CD14-positive monocyte (primary cell): Measurements from ENCODE around the gene SLC12A8. TPM values are rescaled to one million over a fixed set of nuclear protein-coding genes. Genes with fewer than 3 reads are reported as not detected.

ENCODE experiments used
- DNase-seq, 3 donors: peaks; one replicate each; pipeline ENCODE4 v3.0.0-alpha.2; 2011 to 2022
- H2AFZ ChIP-seq: 2 replicates; pipeline ENCODE4 v1.6.0; 2012; ENCODE audit warnings: mild to moderate bottlenecking, low read depth, low read length, inconsistent platforms; ENCODE audit not compliant: insufficient read depth, poor library complexity, severe bottlenecking
- H3K27ac ChIP-seq, 2 donors: 1 replicate in 1 of 2; 2 replicates in 1 of 2; pipeline ENCODE4 v1.5.1; 2012 to 2013; ENCODE audit warnings: low read length in 2 of 2, control low read depth in 1 of 2, inconsistent platforms in 1 of 2, low read depth in 1 of 2, mild to moderate bottlenecking in 1 of 2
- H3K27me3 ChIP-seq, 2 donors: one replicate each; pipeline versions ENCODE4 v1.6.0 to v1.6.1; 2011 to 2013; ENCODE audit warnings: low read length in 2 of 2; ENCODE audit not compliant: control insufficient read depth in 2 of 2, insufficient read depth in 2 of 2
- H3K36me3 ChIP-seq, 2 donors: replicated peaks in 1 of 2; 1 replicate in 1 of 2; 2 replicates in 1 of 2; pipeline versions ENCODE4 v1.5.1 to v1.6.1; 2012 to 2013; ENCODE audit warnings: low read length in 2 of 2, control low read depth in 1 of 2, inconsistent platforms in 1 of 2, mild to moderate bottlenecking in 1 of 2; ENCODE audit not compliant: insufficient read depth in 2 of 2, control insufficient read depth in 1 of 2
- H3K4me1 ChIP-seq, 2 donors: 1 replicate in 1 of 2; 2 replicates in 1 of 2; pipeline versions ENCODE4 v1.5.1 to v1.6.1; 2012 to 2013; ENCODE audit warnings: low read length in 2 of 2, control low read depth in 1 of 2, inconsistent platforms in 1 of 2, mild to moderate bottlenecking in 1 of 2, moderate library complexity in 1 of 2; ENCODE audit not compliant: insufficient read depth in 2 of 2, control insufficient read depth in 1 of 2
- H3K4me2 ChIP-seq: replicated peaks from 2 replicates; pipeline ENCODE3; 2012; ENCODE audit warnings: low read length, moderate library complexity, mild to moderate bottlenecking; ENCODE audit not compliant: poor library complexity, severe bottlenecking; ENCODE audit errors: extremely low read depth
- H3K4me3 ChIP-seq, 3 experiments: fragments of 200-600 bp in 1 of 3; sonication (generic) in 1 of 3; replicated peaks in 1 of 3; 1 replicate in 2 of 3; 2 replicates in 1 of 3; pipeline ENCODE4 v1.5.1; 2011 to 2013; ENCODE audit warnings: low read length in 3 of 3, mild to moderate bottlenecking in 3 of 3, control low read depth in 2 of 3, low read depth in 2 of 3, inconsistent platforms in 1 of 3, moderate library complexity in 1 of 3
- H3K79me2 ChIP-seq: 2 replicates; pipeline ENCODE4 v1.6.0; 2012; ENCODE audit warnings: mild to moderate bottlenecking, control low read depth, inconsistent platforms, low read length, moderate library complexity; ENCODE audit not compliant: insufficient read depth
- H3K9ac ChIP-seq: 2 replicates; pipeline ENCODE4 v1.6.0; 2017; ENCODE audit warnings: low read length, mild to moderate bottlenecking; ENCODE audit not compliant: insufficient read depth, poor library complexity, severe bottlenecking
- H3K9me3 ChIP-seq, 2 donors: replicated peaks in 1 of 2; 1 replicate in 1 of 2; 2 replicates in 1 of 2; pipeline versions ENCODE4 v1.5.1 to v1.6.1; 2012 to 2013; ENCODE audit warnings: low read length in 2 of 2, control low read depth in 1 of 2; ENCODE audit not compliant: control insufficient read depth in 1 of 2, insufficient read depth in 1 of 2
- H4K20me1 ChIP-seq: 2 replicates; pipeline ENCODE4 v1.6.0; 2012; ENCODE audit warnings: mild to moderate bottlenecking, low read length, control low read depth, moderate library complexity; ENCODE audit not compliant: insufficient read depth
- H3K27ac Mint-ChIP-seq, 7 donors: one replicate each; pipeline ENCODE4 v1.8.0; 2020; ENCODE audit warnings: mild to moderate bottlenecking in 7 of 7, mixed read lengths in 7 of 7, moderate library complexity in 6 of 7, inconsistent platforms in 2 of 7
- H3K27me3 Mint-ChIP-seq, 3 donors: one replicate each; pipeline ENCODE4 v1.8.0; 2021 to 2022; ENCODE audit warnings: low read depth in 3 of 3, mild to moderate bottlenecking in 3 of 3, mixed read lengths in 3 of 3, moderate library complexity in 3 of 3, inconsistent platforms in 1 of 3
- H3K36me3 Mint-ChIP-seq, 2 donors: one replicate each; pipeline ENCODE4 v1.8.0; 2020; ENCODE audit warnings: mixed read lengths in 2 of 2, inconsistent platforms in 1 of 2, mild to moderate bottlenecking in 1 of 2
- H3K4me1 Mint-ChIP-seq: one replicate; pipeline ENCODE4 v1.8.0; 2020; ENCODE audit warnings: mild to moderate bottlenecking, mixed read lengths
- H3K4me3 Mint-ChIP-seq, 2 donors: one replicate each; pipeline ENCODE4 v1.8.0; 2020; ENCODE audit warnings: mild to moderate bottlenecking in 2 of 2, mixed read lengths in 2 of 2, moderate library complexity in 1 of 2
- H3K9me3 Mint-ChIP-seq, 7 donors: one replicate each; pipeline ENCODE4 v1.8.0; 2020 to 2022; ENCODE audit warnings: mixed read lengths in 7 of 7, mild to moderate bottlenecking in 6 of 7, moderate library complexity in 6 of 7, inconsistent platforms in 2 of 7
- WGBS: methylation state at CpG from one replicate; pipeline ENCODE4 v1.1.5; 2013; ENCODE audit warnings: missing lambda C conversion rate; ENCODE audit not compliant: insufficient coverage; 5-methylcytosine and 5-hydroxymethylcytosine counted together
- intact Hi-C, 2 donors: fragments of 100-400 bp; cut with micrococcal nuclease; formaldehyde crosslinking; loops; one replicate each; pipeline versions ENCODE4 v1.15.0 to v1.15.1; 2023
- polyA plus RNA-seq, 3 donors: library from polyadenylated mRNA; depleted of rRNA in 1 of 3; unstranded in 2 of 3; stranded (reverse) in 1 of 3; fragments of 300-500 nt in 2 of 3; fragments of >200 nt in 1 of 3; fragmentation: Illumina TruSeq in 2 of 3; gene quantifications; 1 replicate in 2 of 3; 2 replicates in 1 of 3; pipeline ENCODE4 v1.2.3, GENCODE V29; 2012 to 2021
- TF ChIP-seq, protein P1 (sequence below): fragments of 200-600 bp; IDR thresholded peaks from one replicate; pipeline ENCODE4 v1.8.0; 2022; ENCODE audit warnings: antibody characterized with exemption, mild to moderate bottlenecking

SLC12A8 gene
- polyA plus RNA-seq, 3 donors: 0.23 to 0.46 (median 0.35) TPM

DNA sequence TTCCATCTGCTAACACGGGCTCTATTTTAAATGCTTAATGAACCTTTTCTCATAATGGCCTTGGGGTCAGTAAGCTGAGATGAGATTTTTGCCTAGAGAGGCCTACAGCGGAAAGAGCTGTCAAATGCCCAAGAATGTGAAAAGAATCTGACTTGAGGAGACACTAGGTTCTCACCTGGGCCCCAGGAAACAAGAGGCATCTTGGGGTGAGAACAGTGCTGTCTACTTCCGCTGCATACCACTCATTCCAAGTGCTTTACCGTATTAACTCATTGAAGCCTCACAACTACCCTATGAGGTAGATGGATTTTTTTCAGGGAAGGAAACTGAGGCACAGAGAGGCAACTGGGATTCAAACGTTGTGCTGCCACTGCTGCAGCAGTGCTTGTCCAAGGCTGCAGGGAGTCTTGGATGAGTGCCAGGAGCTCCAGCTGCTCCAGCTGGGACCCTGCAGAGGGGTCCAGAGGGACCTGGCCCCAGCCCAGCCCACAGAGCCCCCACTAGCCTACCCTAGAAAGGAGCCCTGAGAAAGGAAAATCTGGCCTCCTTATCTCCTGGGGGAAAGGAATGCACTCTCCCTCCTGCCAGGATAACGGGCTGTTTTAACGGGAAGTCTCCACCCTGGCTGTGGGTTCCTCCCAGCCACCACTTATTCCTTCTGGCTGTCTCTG, 68.4 kb downstream of the SLC12A8 start:
- Mint-ChIP-seq H3K9me3 (no peaks in the 10 kb centered on the region), H3K4me3 (no peak overlapping the region), H3K36me3 (peaks cover 0 to 4% of the 10 kb centered on the region in 2 donors), H3K27me3 (peaks cover 0 to 2% (median 2%) of the 10 kb centered on the region in 3 donors), H3K4me1 (peaks cover 81% of the 10 kb centered on the region), H3K27ac (peak overlapping the region in 4 of 7 donors; percentile 50 to 82 (median 66))
- H2AFZ ChIP-seq: no peak overlapping the region
- intact Hi-C loops: no loop called here
- no peak overlapping the region for H3K9ac ChIP-seq
- H3K9me3 ChIP-seq: no peaks in the 10 kb centered on the region
- no peak for DNase-seq
- H3K4me1 ChIP-seq: peaks cover 81 to 83% of the 10 kb centered on the region in 2 donors
- no peak overlapping the region for H3K4me3 ChIP-seq
- H3K27me3 ChIP-seq: no peaks in the 10 kb centered on the region
- peak overlapping the region in 1 of 2 donors; percentile 96 for H3K27ac ChIP-seq
- no peaks in the 10 kb centered on the region for H4K20me1 ChIP-seq
- TF ChIP-seq, protein P1, sequence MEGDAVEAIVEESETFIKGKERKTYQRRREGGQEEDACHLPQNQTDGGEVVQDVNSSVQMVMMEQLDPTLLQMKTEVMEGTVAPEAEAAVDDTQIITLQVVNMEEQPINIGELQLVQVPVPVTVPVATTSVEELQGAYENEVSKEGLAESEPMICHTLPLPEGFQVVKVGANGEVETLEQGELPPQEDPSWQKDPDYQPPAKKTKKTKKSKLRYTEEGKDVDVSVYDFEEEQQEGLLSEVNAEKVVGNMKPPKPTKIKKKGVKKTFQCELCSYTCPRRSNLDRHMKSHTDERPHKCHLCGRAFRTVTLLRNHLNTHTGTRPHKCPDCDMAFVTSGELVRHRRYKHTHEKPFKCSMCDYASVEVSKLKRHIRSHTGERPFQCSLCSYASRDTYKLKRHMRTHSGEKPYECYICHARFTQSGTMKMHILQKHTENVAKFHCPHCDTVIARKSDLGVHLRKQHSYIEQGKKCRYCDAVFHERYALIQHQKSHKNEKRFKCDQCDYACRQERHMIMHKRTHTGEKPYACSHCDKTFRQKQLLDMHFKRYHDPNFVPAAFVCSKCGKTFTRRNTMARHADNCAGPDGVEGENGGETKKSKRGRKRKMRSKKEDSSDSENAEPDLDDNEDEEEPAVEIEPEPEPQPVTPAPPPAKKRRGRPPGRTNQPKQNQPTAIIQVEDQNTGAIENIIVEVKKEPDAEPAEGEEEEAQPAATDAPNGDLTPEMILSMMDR: no peak
- no peak overlapping the region for H3K4me2 ChIP-seq
- H3K79me2 ChIP-seq: no peaks in the 10 kb centered on the region
- 29% methylated on average over 3 of the region's 7 CpGs for WGBS
- no peaks in the 10 kb centered on the region for H3K36me3 ChIP-seq

DNA sequence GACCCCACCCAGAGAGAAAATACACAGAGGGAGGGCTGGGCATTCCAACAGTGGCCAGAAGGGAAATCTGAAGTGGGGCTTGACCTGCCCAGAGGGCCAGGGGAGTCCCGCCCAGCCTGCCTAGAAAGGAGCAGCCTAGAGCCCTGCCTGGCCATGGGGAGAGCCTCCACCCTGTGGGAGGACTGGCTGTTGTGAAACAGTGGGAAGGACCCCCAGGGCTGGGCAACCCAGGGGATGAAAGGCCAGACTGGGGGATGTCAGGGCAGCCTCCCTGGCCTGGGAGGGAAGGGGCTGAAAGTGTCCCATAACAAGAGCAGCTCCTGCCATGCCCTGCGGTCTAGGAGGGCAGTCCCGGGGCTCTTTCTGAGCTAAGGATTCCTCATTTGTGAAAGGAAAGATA, 69.0 kb downstream of the SLC12A8 start:
- Mint-ChIP-seq H3K9me3 (no peaks in the 10 kb centered on the region), H3K27me3 (peaks cover 0 to 4% (median 2%) of the 10 kb centered on the region in 3 donors), H3K27ac (peak overlapping the region; percentile 2 to 79 (median 66)), H3K4me3 (peak overlapping the region in 1 of 2 donors; percentile 39), H3K36me3 (peaks cover 0 to 4% of the 10 kb centered on the region in 2 donors), H3K4me1 (peaks cover 75% of the 10 kb centered on the region)
- no peaks in the 10 kb centered on the region for H3K36me3 ChIP-seq
- no peaks in the 10 kb centered on the region for H3K27me3 ChIP-seq
- no peak overlapping the region for H3K4me3 ChIP-seq
- WGBS: 90% methylated on average over 1 of the region's 3 CpGs
- H3K9me3 ChIP-seq: no peaks in the 10 kb centered on the region
- no peak for DNase-seq
- intact Hi-C loops: no loop called here
- H4K20me1 ChIP-seq: no peaks in the 10 kb centered on the region
- no peak overlapping the region for H3K9ac ChIP-seq
- TF ChIP-seq, protein P1: no peak
- peak overlapping the region in 1 of 2 donors; percentile 45 for H3K27ac ChIP-seq
- H3K79me2 ChIP-seq: no peaks in the 10 kb centered on the region
- H2AFZ ChIP-seq: no peak overlapping the region
- H3K4me2 ChIP-seq: no peak overlapping the region
- H3K4me1 ChIP-seq: peaks cover 76 to 77% of the 10 kb centered on the region in 2 donors
